Spleen (tissue), 11 donors: ENCODE measurements around the gene PRKG1. TPM values are rescaled to one million over a fixed set of nuclear protein-coding genes. Genes with fewer than 3 reads are reported as not detected.

Source experiments
- DNase-seq: peaks from one replicate; pipeline ENCODE4 v3.0.0-alpha.2; 2020
- H3K27ac ChIP-seq, 8 donors: fragments of 200-600 bp; sonication (generic) in 7 of 8; 1 replicate in 4 of 8; 2 replicates in 4 of 8; pipeline versions ENCODE4 v1.5.0 to v1.8.0; 2016 to 2021; ENCODE audit warnings: inconsistent platforms in 4 of 8, mild to moderate bottlenecking in 4 of 8, moderate library complexity in 1 of 8
- H3K27me3 ChIP-seq, 7 donors: fragments of 200-600 bp; sonication (generic) in 6 of 7; replicated peaks in 1 of 7; 1 replicate in 4 of 7; 2 replicates in 3 of 7; pipeline versions ENCODE4 v1.5.0 to v1.8.0; 2016 to 2021; ENCODE audit warnings: inconsistent platforms in 3 of 7, mild to moderate bottlenecking in 1 of 7
- H3K36me3 ChIP-seq, 6 donors: fragments of 200-600 bp; sonication (generic) in 5 of 6; 1 replicate in 4 of 6; 2 replicates in 2 of 6; pipeline versions ENCODE4 v1.5.0 to v1.8.0; 2016 to 2021; ENCODE audit warnings: inconsistent platforms in 2 of 6
- H3K4me1 ChIP-seq, 6 donors: fragments of 200-600 bp; sonication (generic) in 5 of 6; 1 replicate in 3 of 6; 2 replicates in 3 of 6; pipeline versions ENCODE4 v1.5.0 to v1.8.0; 2016 to 2021; ENCODE audit warnings: inconsistent platforms in 3 of 6
- H3K4me3 ChIP-seq, 8 donors: fragments of 200-600 bp; sonication (generic) in 7 of 8; 1 replicate in 4 of 8; 2 replicates in 4 of 8; pipeline versions ENCODE4 v1.5.0 to v1.8.0; 2016 to 2021; ENCODE audit warnings: inconsistent platforms in 4 of 8, mild to moderate bottlenecking in 4 of 8, moderate library complexity in 2 of 8
- H3K9me3 ChIP-seq, 8 donors: fragments of 200-600 bp; sonication (generic) in 7 of 8; 1 replicate in 4 of 8; 2 replicates in 4 of 8; pipeline versions ENCODE4 v1.5.0 to v1.8.0; 2016 to 2021; ENCODE audit warnings: inconsistent platforms in 4 of 8
- POLR2A ChIP-seq, 3 donors: fragments of 450-650 bp; IDR thresholded peaks; one replicate each; pipeline ENCODE4 v1.5.1; 2017; ENCODE audit warnings: antibody characterized with exemption in 3 of 3, mild to moderate bottlenecking in 1 of 3
- POLR2AphosphoS5 ChIP-seq, 3 donors: sonication (generic); formaldehyde crosslinking; IDR thresholded peaks; one replicate each; pipeline ENCODE4 v1.5.1; 2017; ENCODE audit warnings: antibody characterized with exemption in 3 of 3
- WGBS, 5 donors: extraction: QIAGEN DNeasy Blood & Tissue Kit in 3 of 5; methylation state at CpG; one replicate each; pipeline versions ENCODE4 v1.1.5 to v1.1.7; 2013 to 2018; 5-methylcytosine and 5-hydroxymethylcytosine counted together
- intact Hi-C: fragments of 100-400 bp; cut with DNase I; formaldehyde crosslinking; loops from one replicate; pipeline ENCODE4 v1.15.0; 2023; ENCODE audit warnings: low total_unique reads
- polyA plus RNA-seq, 3 donors: library from polyadenylated mRNA; stranded (reverse); fragments of 200-250 nt; gene quantifications; one replicate each; pipeline ENCODE4 v1.2.1, GENCODE V29; 2013
- total RNA-seq, 7 donors: library from RNA; depleted of rRNA in 3 of 7; stranded (reverse); fragments of >200 nt in 3 of 7; fragmentation: NEBNext Ultra II Directional in 4 of 7; extraction: Animal tissue kit (Norgen Biotek cat#: 25700) in 4 of 7; gene quantifications; one replicate each; pipeline versions ENCODE4 v1.1.0 to v1.2.1, GENCODE V29; 2016 to 2021
- TF ChIP-seq, protein P1 (sequence below), 11 experiments: fragments of 200-600 bp in 7 of 11; fragments of 450-650 bp in 4 of 11; sonication (generic) in 4 of 11; IDR thresholded peaks in 8 of 11; conservative IDR thresholded peaks in 3 of 11; 1 replicate in 7 of 11; 2 replicates in 4 of 11; pipeline versions ENCODE4 v1.4.0 to v1.8.0; 2016 to 2021; ENCODE audit warnings: antibody characterized with exemption in 11 of 11, inconsistent platforms in 4 of 11, mild to moderate bottlenecking in 1 of 11
- donor health status: healthy with polysubstance abuse.
- donor health status: DM: no; HTN: no; CAD: no; lungs with moderate emphysema.
- donor health status: DM: no; HTN: no; CAD: no.
- donor health status: Bipolar disorder and iron deficiency.
- donor health status: healthy.
- donor health status: DM: no; HTN: no; CAD: no.
- donor health status: DM: yes; HTN: yes; CAD: no.

PRKG1 gene
- total and polyA plus RNA-seq, 10 donors, result 0.65 to 10.5 (median 7.2) TPM

- Histone ChIP-seq H3K9me3 (peaks cover 0 to 10% (median 4%) of the 10 kb centered on the region in 8 donors), H3K27me3 (peaks cover 0 to 5% (median 0%) of the 10 kb centered on the region in 7 donors), H3K27ac (no peak overlapping the region), H3K4me1 (no peaks in the 10 kb centered on the region), H3K36me3 (no peaks in the 10 kb centered on the region), H3K4me3 (no peak overlapping the region)
- no peak for DNase-seq
- intact Hi-C loops, result no loop called here
- WGBS, 5 donors, result 77 to 92% (median 87%) methylated on average over 4 of the region's 4 CpGs
- TF ChIP-seq, protein P1, sequence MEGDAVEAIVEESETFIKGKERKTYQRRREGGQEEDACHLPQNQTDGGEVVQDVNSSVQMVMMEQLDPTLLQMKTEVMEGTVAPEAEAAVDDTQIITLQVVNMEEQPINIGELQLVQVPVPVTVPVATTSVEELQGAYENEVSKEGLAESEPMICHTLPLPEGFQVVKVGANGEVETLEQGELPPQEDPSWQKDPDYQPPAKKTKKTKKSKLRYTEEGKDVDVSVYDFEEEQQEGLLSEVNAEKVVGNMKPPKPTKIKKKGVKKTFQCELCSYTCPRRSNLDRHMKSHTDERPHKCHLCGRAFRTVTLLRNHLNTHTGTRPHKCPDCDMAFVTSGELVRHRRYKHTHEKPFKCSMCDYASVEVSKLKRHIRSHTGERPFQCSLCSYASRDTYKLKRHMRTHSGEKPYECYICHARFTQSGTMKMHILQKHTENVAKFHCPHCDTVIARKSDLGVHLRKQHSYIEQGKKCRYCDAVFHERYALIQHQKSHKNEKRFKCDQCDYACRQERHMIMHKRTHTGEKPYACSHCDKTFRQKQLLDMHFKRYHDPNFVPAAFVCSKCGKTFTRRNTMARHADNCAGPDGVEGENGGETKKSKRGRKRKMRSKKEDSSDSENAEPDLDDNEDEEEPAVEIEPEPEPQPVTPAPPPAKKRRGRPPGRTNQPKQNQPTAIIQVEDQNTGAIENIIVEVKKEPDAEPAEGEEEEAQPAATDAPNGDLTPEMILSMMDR (IDR thresholded peaks at IDR 0.05 in 8 of 11, conservative IDR thresholded peaks at IDR 0.05 in 3 of 11), result no peak
- TF ChIP-seq POLR2AphosphoS5 (IDR thresholded peaks at IDR 0.05) (no peak), POLR2A (IDR thresholded peaks at IDR 0.05) (no peak)
Measured at GRCh38 chr10:51057925-51058324, 16.4 kb upstream of the PRKG1 start.

GRCh38 chr10:51063166-51063565, 11.1 kb upstream of the PRKG1 start:
- Histone ChIP-seq H3K9me3 (peaks cover 0 to 2% (median under 1%) of the 10 kb centered on the region in 8 donors), H3K36me3 (no peaks in the 10 kb centered on the region), H3K4me1 (no peaks in the 10 kb centered on the region), H3K27ac (no peak overlapping the region), H3K4me3 (no peak overlapping the region), H3K27me3 (no peaks in the 10 kb centered on the region)
- no peak for DNase-seq
- TF ChIP-seq, protein P1 (IDR thresholded peaks at IDR 0.05 in 8 of 11, conservative IDR thresholded peaks at IDR 0.05 in 3 of 11), result no peak
- TF ChIP-seq POLR2A (IDR thresholded peaks at IDR 0.05), result no peak
- TF ChIP-seq POLR2AphosphoS5 (IDR thresholded peaks at IDR 0.05), result no peak
- 72 to 84% (median 81%) methylated on average over 4 of the region's 4 CpGs for WGBS, 5 donors
- intact Hi-C loops, result no loop called here

GRCh38 chr10:51063659-51064535, 10.4 kb upstream of the PRKG1 start:
- Histone ChIP-seq H3K4me1 (no peaks in the 10 kb centered on the region), H3K27ac (no peak overlapping the region), H3K36me3 (no peaks in the 10 kb centered on the region), H3K27me3 (no peaks in the 10 kb centered on the region), H3K9me3 (no peaks in the 10 kb centered on the region), H3K4me3 (no peak overlapping the region)
- no peak for TF ChIP-seq POLR2A (IDR thresholded peaks at IDR 0.05)
- TF ChIP-seq, protein P1 (IDR thresholded peaks at IDR 0.05 in 8 of 11, conservative IDR thresholded peaks at IDR 0.05 in 3 of 11), result peak in 7 of 11 experiments; percentile 9 to 54 (median 30)
- no peak for DNase-seq
- intact Hi-C loops, result no loop called here
- 0 to 5% (median 2%) methylated on average over 2 of the region's 2 CpGs for WGBS, 5 donors

DNA sequence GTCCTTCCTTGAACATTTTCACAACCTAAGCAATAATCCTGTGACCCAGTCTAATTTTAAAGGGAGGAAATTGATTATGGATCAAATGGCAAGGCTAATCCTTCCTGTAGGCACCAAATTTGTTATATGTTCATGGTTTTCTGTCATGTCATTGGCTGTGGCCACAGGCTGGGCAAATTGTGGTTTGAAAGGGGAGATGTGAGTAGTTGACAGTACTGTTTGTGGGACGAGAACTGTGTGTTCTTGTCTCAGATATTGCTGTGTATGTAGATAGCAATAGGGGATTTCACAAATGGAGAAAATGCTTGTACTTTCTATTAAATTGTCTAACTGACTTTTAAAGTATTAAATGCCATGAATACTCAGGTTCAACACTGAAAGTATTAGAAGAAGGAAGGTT, 8.1 kb upstream of the PRKG1 start:
- TF ChIP-seq POLR2A (IDR thresholded peaks at IDR 0.05) (no peak), POLR2AphosphoS5 (IDR thresholded peaks at IDR 0.05) (no peak)
- TF ChIP-seq, protein P1 (IDR thresholded peaks at IDR 0.05 in 8 of 11, conservative IDR thresholded peaks at IDR 0.05 in 3 of 11), result no peak
- no peaks in the 10 kb centered on the region for H3K27me3 ChIP-seq

More for the DNA sequence above, 8.1 kb upstream of the PRKG1 start:
- Histone ChIP-seq H3K4me1 (no peaks in the 10 kb centered on the region), H3K9me3 (no peaks in the 10 kb centered on the region), H3K27ac (no peak overlapping the region), H3K4me3 (no peak overlapping the region), H3K36me3 (no peaks in the 10 kb centered on the region)
- WGBS, 5 donors, result 11 to 24% (median 17%) methylated on average over 1 of the region's 1 CpG
- DNase-seq, result no peak
- intact Hi-C loops, result no loop called here
